ENCODE measurements around the gene HSD17B14. TPM values are rescaled to one million over a fixed set of nuclear protein-coding genes. Genes with fewer than 3 reads are reported as not detected.

HSD17B14 gene
- 2.9 and 5.1 TPM in 2 replicates for total RNA-seq

GRCh38 chr19:48836089-48837017, at the start of gene HSD17B14:
TSS of gene HSD17B14 (minus strand) at chr19:48836491. CDS start at chr19:48836411, 80 bp downstream.

GRCh38 chr19:48872182-48872883, 36.0 kb upstream of the HSD17B14 start, which contains the start of gene PPP1R15A:
TSS of gene PPP1R15A (plus strand) at chr19:48872421. CDS start at chr19:48873234, 813 bp downstream.

GRCh38 chr19:48868114-48868886, 32.0 kb upstream of the HSD17B14 start, which contains the start of gene PLEKHA4:
TSS of gene PLEKHA4 (minus strand) at chr19:48868617. CDS start at chr19:48867620, 997 bp downstream.

Other genes starting within 250 kb of the HSD17B14 start
- gene SPACA4, start 229.7 kb downstream of the HSD17B14 start, total RNA-seq, result 0.21 TPM in 1 of 2 replicates, not detected in the other
- 17.0 and 25.6 TPM in 2 replicates for gene FAM83E, start 221.4 kb downstream of the HSD17B14 start, total RNA-seq
- gene RPL18, start 217.3 kb downstream of the HSD17B14 start, total RNA-seq, result 1,268 and 2,578 TPM in 2 replicates
- gene SPHK2, start 217.0 kb downstream of the HSD17B14 start, total RNA-seq, result 4.3 and 5.5 TPM in 2 replicates
- gene DBP, start 199.1 kb downstream of the HSD17B14 start, total RNA-seq, result 5.5 and 12.2 TPM in 2 replicates
- 2.4 and 4.8 TPM in 2 replicates for gene CA11, start 190.3 kb downstream of the HSD17B14 start, total RNA-seq
- 0.14 TPM in 1 of 2 replicates, not detected in the other for gene NTN5, start 163.5 kb downstream of the HSD17B14 start, total RNA-seq
- gene FUT2, start 140.5 kb downstream of the HSD17B14 start, total RNA-seq, result 5.1 and 46.3 TPM in 2 replicates
- gene MAMSTR, start 116.8 kb downstream of the HSD17B14 start, total RNA-seq, result 0.34 and 0.57 TPM in 2 replicates
- gene RASIP1, start 95.9 kb downstream of the HSD17B14 start, total RNA-seq, result 0.71 and 1.4 TPM in 2 replicates
- gene IZUMO1, start 89.6 kb downstream of the HSD17B14 start, total RNA-seq, result 0.36 and 0.68 TPM in 2 replicates
- 16.3 and 30.4 TPM in 2 replicates for gene FUT1, start 83.8 kb downstream of the HSD17B14 start, total RNA-seq
- 0.21 and 0.34 TPM in 2 replicates for gene FGF21, start 81.0 kb downstream of the HSD17B14 start, total RNA-seq
- 21.9 and 27.1 TPM in 2 replicates for gene BCAT2, start 25.5 kb downstream of the HSD17B14 start, total RNA-seq
- 1.0 and 4.2 TPM in 2 replicates for gene PLEKHA4, start 32.1 kb upstream of the HSD17B14 start, total RNA-seq
- gene PPP1R15A, start 35.9 kb upstream of the HSD17B14 start, total RNA-seq, result 194 and 385 TPM in 2 replicates
- 0.34 TPM in 1 of 2 replicates, not detected in the other for gene TULP2, start 62.3 kb upstream of the HSD17B14 start, total RNA-seq
- 98.8 and 207 TPM in 2 replicates for gene NUCB1, start 63.8 kb upstream of the HSD17B14 start, total RNA-seq
- gene DHDH, start 97.2 kb upstream of the HSD17B14 start, total RNA-seq, result 1.6 and 14.7 TPM in 2 replicates
- gene BAX, start 118.4 kb upstream of the HSD17B14 start, total RNA-seq, result 55.3 and 64.6 TPM in 2 replicates
- 3,338 and 4,738 TPM in 2 replicates for gene FTL, start 128.8 kb upstream of the HSD17B14 start, total RNA-seq
- 27.7 and 52.4 TPM in 2 replicates for gene GYS1, start 156.8 kb upstream of the HSD17B14 start, total RNA-seq
- 140 and 155 TPM in 2 replicates for gene RUVBL2, start 157.4 kb upstream of the HSD17B14 start, total RNA-seq
- gene LHB, start 180.6 kb upstream of the HSD17B14 start, total RNA-seq, result 0.21 and 0.34 TPM in 2 replicates
- gene CGB3, start 187.8 kb upstream of the HSD17B14 start, total RNA-seq, result not detected in 2 replicates
- gene CGB2, start 195.4 kb upstream of the HSD17B14 start, total RNA-seq, result not detected in 2 replicates
- gene CGB1, start 200.4 kb upstream of the HSD17B14 start, total RNA-seq, result not detected in 2 replicates
- gene CGB5, start 207.4 kb upstream of the HSD17B14 start, total RNA-seq, result not detected in 2 replicates
- gene CGB8, start 212.6 kb upstream of the HSD17B14 start, total RNA-seq, result not detected in 2 replicates
- 1.4 and 2.3 TPM in 2 replicates for gene CGB7, start 221.3 kb upstream of the HSD17B14 start, total RNA-seq
- gene NTF4, start 228.3 kb upstream of the HSD17B14 start, total RNA-seq, result 4.9 and 5.5 TPM in 2 replicates
- gene KCNA7, start 236.2 kb upstream of the HSD17B14 start, total RNA-seq, result under 0.01 TPM in 2 replicates
- gene SNRNP70, start 249.0 kb upstream of the HSD17B14 start, total RNA-seq, result 67.0 and 139 TPM in 2 replicates

Data from nasal cavity respiratory epithelium epithelial cell of viscerocranial mucosa (primary cell).